Fibroblast of pulmonary artery (primary cell): ENCODE measurements around the gene BBS12.

Source experiments
- DNase-seq: peaks from one replicate; pipeline ENCODE4 v3.0.0-alpha.2; 2010; ENCODE audit warnings: low read depth
- H3K4me3 ChIP-seq: replicated peaks from 2 replicates; pipeline ENCODE4 v1.5.1; 2011; ENCODE audit warnings: low read depth, mild to moderate bottlenecking, control low read depth, low read length, moderate library complexity
- CTCF ChIP-seq: IDR thresholded peaks from 2 replicates; pipeline ENCODE4 v1.5.1; 2011; ENCODE audit warnings: mild to moderate bottlenecking, control low read depth, low read length, inconsistent platforms; ENCODE audit errors: missing control alignments

Gene BBS12

DNA sequence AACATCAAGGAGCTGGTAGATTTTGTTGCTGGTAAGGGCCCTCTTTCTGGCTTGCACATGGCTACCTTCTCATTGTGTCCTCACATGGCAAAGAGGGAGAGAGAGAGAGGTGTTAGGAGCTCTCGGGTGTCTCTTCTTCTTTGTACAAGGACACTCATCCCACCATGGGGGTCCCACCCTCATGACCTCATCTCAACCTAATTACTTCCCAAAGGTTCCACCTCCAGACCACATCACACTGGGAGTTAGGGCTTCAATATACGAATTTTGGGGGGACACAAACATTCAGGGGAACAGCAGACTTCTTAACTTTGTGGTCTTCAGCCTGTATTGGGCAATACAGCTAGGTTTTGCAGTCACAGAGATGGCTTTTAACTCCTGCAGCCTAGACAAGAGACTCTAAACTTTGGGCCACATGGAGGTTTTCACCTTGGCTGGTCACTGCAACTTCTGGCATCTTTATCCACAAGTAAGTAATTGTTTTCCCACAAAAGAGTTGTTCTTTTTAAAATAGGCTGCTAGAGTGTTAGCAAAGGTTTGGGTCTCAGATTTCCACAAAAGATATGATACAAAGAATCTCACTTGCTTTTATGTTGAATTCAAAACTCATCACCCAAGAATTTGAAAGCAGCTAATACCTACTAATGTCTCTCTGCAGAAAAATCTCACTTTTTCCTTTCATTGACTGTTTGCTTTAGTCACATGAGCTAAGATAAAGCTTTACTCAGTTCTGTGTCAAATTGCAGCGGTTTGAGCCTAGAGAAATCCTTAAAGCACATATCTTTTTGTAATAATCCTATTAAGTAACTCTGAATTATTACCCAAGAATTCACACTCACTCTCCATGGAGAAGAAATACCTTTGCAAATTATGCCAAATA is 39.6 kb upstream of the BBS12 start:
- DNase-seq: no peak
- no peak overlapping the region for H3K4me3 ChIP-seq
- TF ChIP-seq CTCF: no peak

- DNase-seq: no peak
- H3K4me3 ChIP-seq: no peak overlapping the region
- no peak for TF ChIP-seq CTCF
These were observed 37.3 kb upstream of the BBS12 start for GRCh38 chr4:122695226-122695625.

DNA sequence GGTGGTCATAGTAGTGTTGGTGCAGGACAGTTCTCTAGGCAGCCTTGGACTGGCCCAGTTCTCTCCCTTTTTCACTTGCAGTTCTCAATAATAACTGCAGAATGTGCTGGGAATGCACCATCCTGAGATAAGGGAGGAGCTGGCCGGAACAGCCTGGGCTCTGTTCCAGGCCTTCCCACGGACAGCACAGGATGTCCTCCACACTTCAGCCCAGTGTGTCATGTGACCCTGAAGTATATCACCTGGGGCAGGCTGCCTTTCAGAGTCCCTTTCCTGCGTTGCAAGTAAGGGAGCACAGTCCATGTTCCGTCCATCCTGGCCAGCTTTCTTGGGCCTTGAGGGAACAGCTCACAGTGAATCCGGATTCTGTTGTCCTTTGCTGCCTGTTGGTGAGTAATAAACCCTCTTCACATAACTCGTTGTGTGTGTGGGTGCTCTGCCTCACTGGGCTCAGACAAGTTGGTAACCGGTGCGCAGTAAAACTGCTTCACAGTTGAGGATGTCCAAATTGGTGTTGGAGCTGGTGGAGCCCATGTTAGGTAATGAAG is 32.3 kb upstream of the BBS12 start:
- peak; percentile 88 for DNase-seq

GRCh38 chr4:122701061-122701460 is 31.4 kb upstream of the BBS12 start:
- no peak overlapping the region for H3K4me3 ChIP-seq
- no peak for TF ChIP-seq CTCF
- no peak for DNase-seq

More for the DNA sequence above, 32.3 kb upstream of the BBS12 start:
- TF ChIP-seq CTCF: no peak
- H3K4me3 ChIP-seq: peak overlapping the region; percentile 35

DNA sequence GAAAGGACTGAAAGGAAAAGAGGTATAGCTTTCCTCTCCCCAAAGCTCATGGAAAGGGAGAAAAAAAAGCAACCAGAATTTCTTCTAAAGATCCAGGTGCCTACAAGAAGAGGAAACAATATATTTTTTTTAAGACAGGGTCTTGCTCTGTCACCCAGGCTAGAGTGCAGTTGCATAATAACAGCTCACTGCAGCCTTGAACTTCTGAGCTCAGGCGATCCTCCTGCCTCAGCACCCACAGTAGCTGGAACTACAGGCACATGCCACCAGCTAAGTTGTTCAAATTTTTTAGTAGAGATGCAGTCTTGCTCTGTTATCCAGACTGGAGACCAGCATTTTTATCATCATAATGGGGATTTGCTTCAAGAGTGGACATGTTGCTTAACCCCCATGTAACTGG is 30.5 kb upstream of the BBS12 start:
- no peak overlapping the region for H3K4me3 ChIP-seq
- no peak for TF ChIP-seq CTCF
- DNase-seq: no peak

- TF ChIP-seq CTCF: no peak
- DNase-seq: no peak
- H3K4me3 ChIP-seq: no peak overlapping the region
These were observed 29.6 kb upstream of the BBS12 start for GRCh38 chr4:122702939-122703338.

DNA sequence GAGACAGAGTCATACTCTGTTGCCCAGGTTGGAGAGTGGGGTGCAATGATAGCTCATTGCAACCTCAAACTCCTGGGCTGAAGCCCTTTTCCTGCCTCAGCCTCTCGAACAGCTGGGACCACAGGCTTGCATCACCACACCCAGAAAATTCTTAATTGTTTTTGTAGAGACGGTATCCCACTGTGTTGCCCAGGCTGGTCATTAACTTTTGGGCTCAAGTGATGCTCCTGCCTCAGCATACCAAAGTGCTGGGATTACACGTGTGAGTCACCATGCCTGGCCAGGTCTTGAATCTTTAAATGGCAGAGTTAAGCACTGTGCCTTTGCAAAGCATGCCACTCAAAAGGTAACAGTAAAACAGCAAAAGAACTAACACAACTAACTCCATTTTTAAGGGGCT is 28.6 kb upstream of the BBS12 start:
- no peak for DNase-seq
- TF ChIP-seq CTCF: no peak
- H3K4me3 ChIP-seq: no peak overlapping the region
